GM23338 (cell line): ENCODE results near the gene ESR1. TPM values are rescaled to one million over a fixed set of nuclear protein-coding genes. Genes with fewer than 3 reads are reported as not detected.

Experiments used
- ATAC-seq: fragments of 200-7000 bp; cut with Tn5 transposase; 3 replicates; pipeline ENCODE4 v1.9.1; 2020
- DNase-seq: peaks from one replicate; pipeline ENCODE4 v3.0.0-alpha.2; 2015; ENCODE audit warnings: low spot score
- H2AFZ ChIP-seq: fragments of 200-600 bp; sonication (generic); 2 replicates; pipeline ENCODE4 v1.8.0; 2016; ENCODE audit warnings: antibody characterized with exemption, mild to moderate bottlenecking, moderate library complexity
- H3F3A ChIP-seq: fragments of 200-600 bp; sonication (generic); replicated peaks from 2 replicates; pipeline ENCODE4 v1.8.0; 2017; ENCODE audit warnings: antibody characterized with exemption, mixed run types, low read depth
- H3K27ac ChIP-seq: fragments of 200-600 bp; sonication (generic); 2 replicates; pipeline ENCODE4 v1.6.1; 2016; ENCODE audit warnings: low read depth
- H3K27me3 ChIP-seq: fragments of 200-600 bp; sonication (generic); 2 replicates; pipeline ENCODE4 v1.8.0; 2016; ENCODE audit warnings: mild to moderate bottlenecking, mixed run types, moderate library complexity; ENCODE audit not compliant: insufficient read depth
- H3K36me3 ChIP-seq: fragments of 200-600 bp; sonication (generic); 2 replicates; pipeline ENCODE4 v1.8.0; 2016; ENCODE audit warnings: mild to moderate bottlenecking; ENCODE audit not compliant: insufficient read depth
- H3K4me1 ChIP-seq: fragments of 200-600 bp; sonication (generic); 2 replicates; pipeline ENCODE4 v1.8.0; 2016; ENCODE audit warnings: mild to moderate bottlenecking, moderate library complexity; ENCODE audit not compliant: insufficient read depth
- H3K4me2 ChIP-seq: fragments of 200-600 bp; sonication (generic); 2 replicates; pipeline ENCODE4 v1.7.1; 2017; ENCODE audit warnings: mixed run types
- H3K4me3 ChIP-seq: fragments of 200-600 bp; sonication (generic); 2 replicates; pipeline ENCODE4 v1.6.1; 2016; ENCODE audit warnings: mixed run types
- H3K79me2 ChIP-seq: fragments of 200-600 bp; sonication (generic); replicated peaks from 2 replicates; pipeline ENCODE4 v1.8.0; 2017; ENCODE audit warnings: mild to moderate bottlenecking; ENCODE audit not compliant: insufficient read depth
- H3K9me2 ChIP-seq: fragments of 200-600 bp; sonication (generic); 2 replicates; pipeline ENCODE4 v1.8.0; 2017; ENCODE audit not compliant: insufficient read depth
- H4K20me1 ChIP-seq: fragments of 200-600 bp; sonication (generic); replicated peaks from 2 replicates; pipeline ENCODE4 v1.8.0; 2017; ENCODE audit warnings: mild to moderate bottlenecking; ENCODE audit not compliant: insufficient read depth
- H3K27ac Mint-ChIP-seq: 2 replicates; pipeline ENCODE4 v1.8.0; 2020; ENCODE audit warnings: inconsistent platforms, mild to moderate bottlenecking, moderate library complexity, mixed read lengths
- H3K27me3 Mint-ChIP-seq: 3 replicates; pipeline ENCODE4 v1.8.0; 2022; ENCODE audit warnings: low read depth, mild to moderate bottlenecking, moderate library complexity, mixed read lengths, inconsistent platforms; ENCODE audit not compliant: insufficient read depth, poor library complexity
- H3K36me3 Mint-ChIP-seq: 3 replicates; pipeline ENCODE4 v1.8.0; 2021; ENCODE audit warnings: low read depth, mild to moderate bottlenecking, inconsistent platforms, moderate library complexity, mixed read lengths
- H3K4me1 Mint-ChIP-seq: 3 replicates; pipeline ENCODE4 v1.8.0; 2020; ENCODE audit warnings: mild to moderate bottlenecking, inconsistent platforms, mixed read lengths
- H3K4me3 Mint-ChIP-seq: 3 replicates; pipeline ENCODE4 v1.8.0; 2021; ENCODE audit warnings: moderate library complexity, mild to moderate bottlenecking, inconsistent platforms, mixed read lengths
- H3K9me3 Mint-ChIP-seq: 3 replicates; pipeline ENCODE4 v1.8.0; 2020; ENCODE audit warnings: moderate library complexity, mild to moderate bottlenecking, inconsistent platforms, mixed read lengths
- CREB1 ChIP-seq: fragments of 250-450 bp; sonication (Bioruptor Pico); IDR thresholded peaks from 2 replicates; pipeline ENCODE4 v1.5.0; 2020; ENCODE audit warnings: low read depth, mild to moderate bottlenecking, moderate library complexity
- EZH2 ChIP-seq: fragments of 200-600 bp; sonication (generic); IDR thresholded peaks from one replicate; pipeline ENCODE4 v1.8.0; 2017; ENCODE audit warnings: antibody characterized with exemption, mild to moderate bottlenecking, low read depth; ENCODE audit not compliant: unreplicated experiment
- EZH2phosphoT487 ChIP-seq: fragments of 200-600 bp; sonication (generic); IDR thresholded peaks from one replicate; pipeline ENCODE4 v1.8.1; 2018; ENCODE audit warnings: antibody characterized with exemption; ENCODE audit not compliant: unreplicated experiment
- JUNB ChIP-seq: IDR thresholded peaks from one replicate; pipeline ENCODE4 v1.6.1; 2016; ENCODE audit warnings: antibody characterized with exemption; ENCODE audit not compliant: unreplicated experiment
- NANOG ChIP-seq: IDR thresholded peaks from 2 replicates; pipeline ENCODE4 v1.6.1; 2016; ENCODE audit warnings: antibody characterized with exemption, borderline replicate concordance
- POLR2AphosphoS5 ChIP-seq: IDR thresholded peaks from 2 replicates; pipeline ENCODE4 v1.6.1; 2016; ENCODE audit warnings: antibody characterized with exemption, low read depth
- STAT1 ChIP-seq: IDR thresholded peaks from one replicate; pipeline ENCODE4 v1.6.1; 2016; ENCODE audit warnings: antibody characterized with exemption; ENCODE audit not compliant: unreplicated experiment
- ZNF114 ChIP-seq: fragments of 250-450 bp; sonication (Bioruptor Pico); IDR thresholded peaks from 2 replicates; pipeline ENCODE4 v1.5.0; 2020; ENCODE audit warnings: mild to moderate bottlenecking, moderate library complexity
- ZNF331 ChIP-seq: fragments of 250-450 bp; sonication (Bioruptor Pico); IDR thresholded peaks from 2 replicates; pipeline ENCODE4 v1.5.0; 2020; ENCODE audit warnings: low read depth, mild to moderate bottlenecking, moderate library complexity
- polyA plus RNA-seq: library from polyadenylated mRNA; unstranded; fragments of >200 nt; fragmentation: Nextera tagmentation; extraction: Ambion mirVana; gene quantifications from 2 replicates; pipeline ENCODE4 v1.2.1, GENCODE V29; 2016
- total RNA-seq: library from RNA; depleted of rRNA; stranded (reverse); fragments of >200 nt; shearing (Covaris generic); gene quantifications from 2 replicates; pipeline ENCODE4 v1.2.3, GENCODE V29; 2014
- TF ChIP-seq, protein P1 (sequence below): IDR thresholded peaks from 2 replicates; pipeline ENCODE4 v1.6.1; 2016; ENCODE audit warnings: antibody characterized with exemption
- TF ChIP-seq, protein P2 (sequence below), 2 experiments: fragments of 200-600 bp in 1 of 2; sonication (generic) in 1 of 2; conservative IDR thresholded peaks; 2 replicates each; pipeline versions ENCODE4 v1.5.1 to v1.6.1; 2016 to 2017; ENCODE audit warnings: antibody characterized with exemption in 2 of 2, low read depth in 2 of 2, mild to moderate bottlenecking in 2 of 2, moderate library complexity in 1 of 2
- TF ChIP-seq, protein P3 (sequence below): IDR thresholded peaks from one replicate; pipeline ENCODE4 v1.6.1; 2018; ENCODE audit warnings: antibody characterized with exemption; ENCODE audit not compliant: unreplicated experiment
- TF ChIP-seq, protein P4 (sequence below): fragments of 250-450 bp; sonication (Bioruptor Pico); IDR thresholded peaks from 2 replicates; pipeline ENCODE4 v1.5.0; 2020; ENCODE audit warnings: mild to moderate bottlenecking, moderate library complexity

Gene ESR1
- total and polyA plus RNA-seq, 2 experiments from 2014 or later: 0.94 TPM; not detected in 1

DNA sequence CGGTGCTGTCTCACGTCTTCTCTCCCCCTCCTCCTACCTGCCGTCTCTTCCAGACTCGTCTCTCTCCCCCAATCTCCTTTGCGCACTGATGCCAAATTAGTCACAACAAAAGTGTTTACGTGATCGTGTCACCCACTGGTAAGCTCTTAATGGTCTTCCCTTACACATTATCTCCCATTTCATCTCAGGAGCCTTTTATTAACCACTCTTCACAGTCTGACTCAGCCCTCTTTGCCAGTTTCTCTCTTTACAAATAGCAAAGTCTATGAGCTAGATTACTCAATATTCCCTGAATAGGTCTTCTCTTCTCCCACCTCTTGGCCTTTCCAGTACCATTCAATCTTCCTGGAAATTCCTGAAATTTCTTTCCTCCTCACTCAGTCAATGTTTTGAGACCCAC lies 247.0 kb downstream of the ESR1 start:
- TF ChIP-seq, protein P1, sequence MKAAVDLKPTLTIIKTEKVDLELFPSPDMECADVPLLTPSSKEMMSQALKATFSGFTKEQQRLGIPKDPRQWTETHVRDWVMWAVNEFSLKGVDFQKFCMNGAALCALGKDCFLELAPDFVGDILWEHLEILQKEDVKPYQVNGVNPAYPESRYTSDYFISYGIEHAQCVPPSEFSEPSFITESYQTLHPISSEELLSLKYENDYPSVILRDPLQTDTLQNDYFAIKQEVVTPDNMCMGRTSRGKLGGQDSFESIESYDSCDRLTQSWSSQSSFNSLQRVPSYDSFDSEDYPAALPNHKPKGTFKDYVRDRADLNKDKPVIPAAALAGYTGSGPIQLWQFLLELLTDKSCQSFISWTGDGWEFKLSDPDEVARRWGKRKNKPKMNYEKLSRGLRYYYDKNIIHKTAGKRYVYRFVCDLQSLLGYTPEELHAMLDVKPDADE: no peak
- TF ChIP-seq NANOG (no peak), POLR2AphosphoS5 (no peak), STAT1 (no peak), CREB1 (CRISPR knock-in tag) (no peak), JUNB (no peak), ZNF114 (CRISPR knock-in tag) (no peak), EZH2 (no peak), ZNF331 (no peak), EZH2phosphoT487 (no peak)
- TF ChIP-seq, protein P2, sequence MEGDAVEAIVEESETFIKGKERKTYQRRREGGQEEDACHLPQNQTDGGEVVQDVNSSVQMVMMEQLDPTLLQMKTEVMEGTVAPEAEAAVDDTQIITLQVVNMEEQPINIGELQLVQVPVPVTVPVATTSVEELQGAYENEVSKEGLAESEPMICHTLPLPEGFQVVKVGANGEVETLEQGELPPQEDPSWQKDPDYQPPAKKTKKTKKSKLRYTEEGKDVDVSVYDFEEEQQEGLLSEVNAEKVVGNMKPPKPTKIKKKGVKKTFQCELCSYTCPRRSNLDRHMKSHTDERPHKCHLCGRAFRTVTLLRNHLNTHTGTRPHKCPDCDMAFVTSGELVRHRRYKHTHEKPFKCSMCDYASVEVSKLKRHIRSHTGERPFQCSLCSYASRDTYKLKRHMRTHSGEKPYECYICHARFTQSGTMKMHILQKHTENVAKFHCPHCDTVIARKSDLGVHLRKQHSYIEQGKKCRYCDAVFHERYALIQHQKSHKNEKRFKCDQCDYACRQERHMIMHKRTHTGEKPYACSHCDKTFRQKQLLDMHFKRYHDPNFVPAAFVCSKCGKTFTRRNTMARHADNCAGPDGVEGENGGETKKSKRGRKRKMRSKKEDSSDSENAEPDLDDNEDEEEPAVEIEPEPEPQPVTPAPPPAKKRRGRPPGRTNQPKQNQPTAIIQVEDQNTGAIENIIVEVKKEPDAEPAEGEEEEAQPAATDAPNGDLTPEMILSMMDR (conservative IDR thresholded peaks at IDR 0.05; ENCODE audit: low read depth in 2 of 2): no peak
- TF ChIP-seq, protein P3, sequence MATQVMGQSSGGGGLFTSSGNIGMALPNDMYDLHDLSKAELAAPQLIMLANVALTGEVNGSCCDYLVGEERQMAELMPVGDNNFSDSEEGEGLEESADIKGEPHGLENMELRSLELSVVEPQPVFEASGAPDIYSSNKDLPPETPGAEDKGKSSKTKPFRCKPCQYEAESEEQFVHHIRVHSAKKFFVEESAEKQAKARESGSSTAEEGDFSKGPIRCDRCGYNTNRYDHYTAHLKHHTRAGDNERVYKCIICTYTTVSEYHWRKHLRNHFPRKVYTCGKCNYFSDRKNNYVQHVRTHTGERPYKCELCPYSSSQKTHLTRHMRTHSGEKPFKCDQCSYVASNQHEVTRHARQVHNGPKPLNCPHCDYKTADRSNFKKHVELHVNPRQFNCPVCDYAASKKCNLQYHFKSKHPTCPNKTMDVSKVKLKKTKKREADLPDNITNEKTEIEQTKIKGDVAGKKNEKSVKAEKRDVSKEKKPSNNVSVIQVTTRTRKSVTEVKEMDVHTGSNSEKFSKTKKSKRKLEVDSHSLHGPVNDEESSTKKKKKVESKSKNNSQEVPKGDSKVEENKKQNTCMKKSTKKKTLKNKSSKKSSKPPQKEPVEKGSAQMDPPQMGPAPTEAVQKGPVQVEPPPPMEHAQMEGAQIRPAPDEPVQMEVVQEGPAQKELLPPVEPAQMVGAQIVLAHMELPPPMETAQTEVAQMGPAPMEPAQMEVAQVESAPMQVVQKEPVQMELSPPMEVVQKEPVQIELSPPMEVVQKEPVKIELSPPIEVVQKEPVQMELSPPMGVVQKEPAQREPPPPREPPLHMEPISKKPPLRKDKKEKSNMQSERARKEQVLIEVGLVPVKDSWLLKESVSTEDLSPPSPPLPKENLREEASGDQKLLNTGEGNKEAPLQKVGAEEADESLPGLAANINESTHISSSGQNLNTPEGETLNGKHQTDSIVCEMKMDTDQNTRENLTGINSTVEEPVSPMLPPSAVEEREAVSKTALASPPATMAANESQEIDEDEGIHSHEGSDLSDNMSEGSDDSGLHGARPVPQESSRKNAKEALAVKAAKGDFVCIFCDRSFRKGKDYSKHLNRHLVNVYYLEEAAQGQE: no peak
- TF ChIP-seq, protein P4, sequence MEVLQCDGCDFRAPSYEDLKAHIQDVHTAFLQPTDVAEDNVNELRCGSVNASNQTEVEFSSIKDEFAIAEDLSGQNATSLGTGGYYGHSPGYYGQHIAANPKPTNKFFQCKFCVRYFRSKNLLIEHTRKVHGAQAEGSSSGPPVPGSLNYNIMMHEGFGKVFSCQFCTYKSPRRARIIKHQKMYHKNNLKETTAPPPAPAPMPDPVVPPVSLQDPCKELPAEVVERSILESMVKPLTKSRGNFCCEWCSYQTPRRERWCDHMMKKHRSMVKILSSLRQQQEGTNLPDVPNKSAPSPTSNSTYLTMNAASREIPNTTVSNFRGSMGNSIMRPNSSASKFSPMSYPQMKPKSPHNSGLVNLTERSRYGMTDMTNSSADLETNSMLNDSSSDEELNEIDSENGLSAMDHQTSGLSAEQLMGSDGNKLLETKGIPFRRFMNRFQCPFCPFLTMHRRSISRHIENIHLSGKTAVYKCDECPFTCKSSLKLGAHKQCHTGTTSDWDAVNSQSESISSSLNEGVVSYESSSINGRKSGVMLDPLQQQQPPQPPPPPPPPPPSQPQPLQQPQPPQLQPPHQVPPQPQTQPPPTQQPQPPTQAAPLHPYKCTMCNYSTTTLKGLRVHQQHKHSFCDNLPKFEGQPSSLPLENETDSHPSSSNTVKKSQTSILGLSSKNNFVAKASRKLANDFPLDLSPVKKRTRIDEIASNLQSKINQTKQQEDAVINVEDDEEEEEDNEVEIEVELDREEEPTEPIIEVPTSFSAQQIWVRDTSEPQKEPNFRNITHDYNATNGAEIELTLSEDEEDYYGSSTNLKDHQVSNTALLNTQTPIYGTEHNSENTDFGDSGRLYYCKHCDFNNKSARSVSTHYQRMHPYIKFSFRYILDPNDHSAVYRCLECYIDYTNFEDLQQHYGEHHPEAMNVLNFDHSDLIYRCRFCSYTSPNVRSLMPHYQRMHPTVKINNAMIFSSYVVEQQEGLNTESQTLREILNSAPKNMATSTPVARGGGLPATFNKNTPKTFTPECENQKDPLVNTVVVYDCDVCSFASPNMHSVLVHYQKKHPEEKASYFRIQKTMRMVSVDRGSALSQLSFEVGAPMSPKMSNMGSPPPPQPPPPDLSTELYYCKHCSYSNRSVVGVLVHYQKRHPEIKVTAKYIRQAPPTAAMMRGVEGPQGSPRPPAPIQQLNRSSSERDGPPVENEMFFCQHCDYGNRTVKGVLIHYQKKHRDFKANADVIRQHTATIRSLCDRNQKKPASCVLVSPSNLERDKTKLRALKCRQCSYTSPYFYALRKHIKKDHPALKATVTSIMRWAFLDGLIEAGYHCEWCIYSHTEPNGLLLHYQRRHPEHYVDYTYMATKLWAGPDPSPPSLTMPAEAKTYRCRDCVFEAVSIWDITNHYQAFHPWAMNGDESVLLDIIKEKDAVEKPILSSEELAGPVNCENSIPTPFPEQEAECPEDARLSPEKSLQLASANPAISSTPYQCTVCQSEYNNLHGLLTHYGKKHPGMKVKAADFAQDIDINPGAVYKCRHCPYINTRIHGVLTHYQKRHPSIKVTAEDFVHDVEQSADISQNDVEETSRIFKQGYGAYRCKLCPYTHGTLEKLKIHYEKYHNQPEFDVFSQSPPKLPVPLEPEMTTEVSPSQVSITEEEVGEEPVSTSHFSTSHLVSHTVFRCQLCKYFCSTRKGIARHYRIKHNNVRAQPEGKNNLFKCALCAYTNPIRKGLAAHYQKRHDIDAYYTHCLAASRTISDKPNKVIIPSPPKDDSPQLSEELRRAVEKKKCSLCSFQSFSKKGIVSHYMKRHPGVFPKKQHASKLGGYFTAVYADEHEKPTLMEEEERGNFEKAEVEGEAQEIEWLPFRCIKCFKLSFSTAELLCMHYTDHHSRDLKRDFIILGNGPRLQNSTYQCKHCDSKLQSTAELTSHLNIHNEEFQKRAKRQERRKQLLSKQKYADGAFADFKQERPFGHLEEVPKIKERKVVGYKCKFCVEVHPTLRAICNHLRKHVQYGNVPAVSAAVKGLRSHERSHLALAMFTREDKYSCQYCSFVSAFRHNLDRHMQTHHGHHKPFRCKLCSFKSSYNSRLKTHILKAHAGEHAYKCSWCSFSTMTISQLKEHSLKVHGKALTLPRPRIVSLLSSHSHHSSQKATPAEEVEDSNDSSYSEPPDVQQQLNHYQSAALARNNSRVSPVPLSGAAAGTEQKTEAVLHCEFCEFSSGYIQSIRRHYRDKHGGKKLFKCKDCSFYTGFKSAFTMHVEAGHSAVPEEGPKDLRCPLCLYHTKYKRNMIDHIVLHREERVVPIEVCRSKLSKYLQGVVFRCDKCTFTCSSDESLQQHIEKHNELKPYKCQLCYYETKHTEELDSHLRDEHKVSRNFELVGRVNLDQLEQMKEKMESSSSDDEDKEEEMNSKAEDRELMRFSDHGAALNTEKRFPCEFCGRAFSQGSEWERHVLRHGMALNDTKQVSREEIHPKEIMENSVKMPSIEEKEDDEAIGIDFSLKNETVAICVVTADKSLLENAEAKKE (CRISPR knock-in tag): no peak
- Histone ChIP-seq H2AFZ (no peak overlapping the region), H4K20me1 (no peaks in the 10 kb centered on the region), H3K9me2 (0 out of 2 replicates have a peak, but pooled peaks cover 6% of the 10 kb centered on the region), H3K36me3 (no peaks in the 10 kb centered on the region), H3K79me2 (no peaks in the 10 kb centered on the region), H3K4me1 (peaks cover 9% of the 10 kb centered on the region; the same call in 1 of the 2 replicates), H3K4me3 (no peak overlapping the region), H3K4me2 (no peak overlapping the region), H3K27me3 (no peaks in the 10 kb centered on the region), H3F3A (no peaks in the 10 kb centered on the region), H3K27ac (no peak overlapping the region)
- Mint-ChIP-seq H3K4me3 (no peak overlapping the region), H3K27ac (no peak overlapping the region), H3K36me3 (no peaks in the 10 kb centered on the region), H3K9me3 (no peaks in the 10 kb centered on the region), H3K27me3 (no peaks in the 10 kb centered on the region), H3K4me1 (peaks cover 22% of the 10 kb centered on the region; the same call in 2 of the 3 replicates)
- ATAC-seq: no peak
- DNase-seq: no peak
